Measurements from ENCODE around the gene CDIPT.

GRCh38 chr16:29830774-29831173 lies 32.3 kb downstream of the CDIPT start:
- TF ChIP-seq CTCF (IDR thresholded peaks at IDR 0.05) = no peak
- TF ChIP-seq POLR2A (IDR thresholded peaks at IDR 0.05) = no peak

All from vagina (tissue), 2 donors.